Activated naive CD4-positive, alpha-beta T cell (primary cell): Measurements from ENCODE around the gene SMAD5.
A peak's percentile ranks its signal among the peaks of the same experiment; 100 is the strongest.

Experiments used
- DNase-seq, 4 experiments: peaks; one replicate each; lab custom pipeline; 2025; lab: John Stamatoyannopoulos, UW

The SMAD5 gene

GRCh38 chr5:136115183-136115865, 17.3 kb upstream of the SMAD5 start:
- no peak for DNase-seq

- no peak for DNase-seq
Observed at GRCh38 chr5:136120529-136120928, 12.1 kb upstream of the SMAD5 start.

- no peak for DNase-seq
Observed at GRCh38 chr5:136123236-136123768, 9.3 kb upstream of the SMAD5 start.

DNA sequence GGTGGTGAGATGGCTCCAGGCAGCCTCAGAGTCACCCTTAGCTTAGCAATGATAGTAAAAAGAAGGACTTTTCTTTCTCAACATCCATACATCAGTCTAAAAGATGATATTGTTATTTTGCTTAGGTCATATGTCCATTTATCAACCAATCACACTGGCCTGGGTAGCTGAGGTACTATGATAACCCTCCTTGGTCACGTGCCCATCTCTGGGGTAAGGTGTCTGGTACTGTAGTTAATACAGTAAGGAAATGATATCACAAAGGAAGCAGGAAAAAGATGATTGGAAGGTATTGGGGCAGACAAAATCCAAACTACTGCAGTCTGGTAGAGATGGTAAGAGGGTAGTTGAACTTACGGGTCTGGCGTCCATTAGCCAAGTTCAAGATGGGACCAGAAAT, 5.1 kb upstream of the SMAD5 start:
- DNase-seq, result no peak

GRCh38 chr5:136128481-136128880, 4.2 kb upstream of the SMAD5 start:
- DNase-seq, result no peak

- DNase-seq, result no peak
Observed at GRCh38 chr5:136129445-136129844, 3.2 kb upstream of the SMAD5 start.

- no peak for DNase-seq
Observed at GRCh38 chr5:136130581-136130980, 2.1 kb upstream of the SMAD5 start.

- DNase-seq, result no peak
Observed at GRCh38 chr5:136132087-136132486, 558 bp upstream of the SMAD5 start.

- DNase-seq, result peak in 1 of 4 experiments; percentile 0
Observed at GRCh38 chr5:136133222-136133921, 727 bp downstream of the SMAD5 start.

- DNase-seq, result no peak
Observed at GRCh38 chr5:136133922-136134379, 1.3 kb downstream of the SMAD5 start.

DNA sequence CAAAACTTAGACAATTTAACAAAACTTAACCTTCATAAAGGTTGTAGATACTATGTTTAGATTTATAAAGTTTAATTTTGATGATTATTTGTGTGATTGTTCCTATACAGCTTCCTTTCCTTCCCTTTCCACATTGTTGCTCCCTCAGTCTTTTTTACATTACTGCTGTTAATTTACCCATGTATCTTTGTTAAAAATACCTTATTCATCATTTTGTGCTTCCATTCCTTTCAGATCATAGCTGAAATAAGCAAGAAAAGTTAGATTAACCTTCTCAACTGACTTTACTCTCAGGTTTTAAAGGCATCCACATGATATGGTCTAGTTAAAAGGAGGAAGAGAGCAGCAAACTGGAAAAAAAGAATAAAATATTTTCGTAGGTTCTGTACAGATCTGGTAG, 2.0 kb downstream of the SMAD5 start:
- DNase-seq, result no peak

- DNase-seq, result no peak
Observed at GRCh38 chr5:136135536-136135935, 2.9 kb downstream of the SMAD5 start.

GRCh38 chr5:136137497-136138220, 5.0 kb downstream of the SMAD5 start:
- DNase-seq, result no peak

DNA sequence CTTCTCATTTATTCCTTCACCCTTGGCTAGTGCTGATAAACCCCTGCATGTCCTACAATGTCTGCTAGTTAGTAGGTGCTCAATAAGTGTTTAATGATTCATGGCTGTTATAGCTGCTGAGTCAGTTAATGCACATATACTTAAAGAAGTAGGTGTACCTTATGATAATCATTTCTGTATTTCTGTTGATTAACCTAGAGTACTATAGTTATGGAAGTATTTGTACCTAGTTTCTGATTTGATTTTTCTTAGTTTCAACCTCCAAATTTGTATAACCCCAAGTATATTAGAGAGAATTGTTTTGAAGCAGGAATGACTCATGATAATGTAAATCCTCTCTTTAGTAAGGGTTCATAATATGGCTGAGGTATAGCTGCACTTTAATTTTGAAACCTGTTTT, 8.9 kb downstream of the SMAD5 start:
- no peak for DNase-seq

- no peak for DNase-seq
Observed at GRCh38 chr5:136143312-136143711, 10.7 kb downstream of the SMAD5 start.

DNA sequence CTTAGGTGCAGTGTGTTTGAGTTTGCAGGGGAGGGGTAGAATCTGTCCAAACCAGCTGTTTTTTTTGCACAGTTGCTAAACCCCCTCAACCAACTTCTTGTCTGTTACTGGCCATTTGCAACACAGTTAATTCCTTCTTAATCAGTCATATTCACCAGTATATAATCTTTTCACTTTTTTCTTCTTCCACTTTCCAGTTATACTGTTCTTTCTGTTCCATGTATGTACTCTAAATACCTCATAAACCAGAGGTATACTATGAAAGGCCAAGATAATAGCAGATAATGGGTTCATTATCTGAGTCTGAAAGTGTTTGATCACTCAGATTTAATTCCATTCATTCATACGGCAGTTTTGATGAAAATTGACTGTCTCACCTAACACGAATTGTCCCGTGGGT, 11.1 kb downstream of the SMAD5 start:
- no peak for DNase-seq

- no peak for DNase-seq
Observed at GRCh38 chr5:136145030-136145429, 12.4 kb downstream of the SMAD5 start.

DNA sequence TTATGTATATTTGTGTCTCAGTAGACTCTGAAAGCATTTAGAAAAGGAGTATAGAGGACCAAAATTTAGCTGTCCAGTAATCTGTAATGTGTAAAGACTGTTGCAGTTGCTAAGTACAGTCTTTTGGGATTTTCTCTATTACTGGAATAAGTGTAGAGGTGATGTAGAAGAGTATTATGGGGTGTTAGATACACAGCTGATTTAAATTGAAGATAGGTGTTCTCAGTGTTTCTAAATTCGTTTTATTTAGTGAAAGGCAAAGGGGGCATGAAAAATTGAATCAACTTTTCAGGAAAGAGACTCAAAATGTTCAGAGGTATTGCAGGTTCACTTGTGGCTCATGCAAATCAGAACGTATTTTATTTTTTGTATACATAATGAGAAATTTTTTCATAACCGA, 13.6 kb downstream of the SMAD5 start:
- no peak for DNase-seq

DNA sequence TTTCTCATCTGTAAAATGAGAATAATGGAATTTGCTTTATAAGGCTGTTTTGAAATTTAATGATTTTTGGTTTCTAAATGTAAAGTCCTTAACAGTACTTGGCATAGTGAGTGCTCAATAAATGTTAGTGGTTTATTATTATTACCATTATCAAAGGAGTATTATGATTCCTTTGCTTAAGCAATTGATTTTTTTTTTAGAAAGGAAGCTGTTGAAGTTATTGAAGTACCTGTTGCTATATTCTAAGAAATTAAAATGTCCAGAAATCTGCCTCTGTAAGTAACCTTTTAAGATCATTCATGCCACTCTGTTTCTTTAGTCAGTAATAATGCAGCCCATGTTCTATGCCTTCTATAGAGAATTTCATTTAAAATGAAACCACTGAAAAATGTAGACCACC, 15.0 kb downstream of the SMAD5 start:
- no peak for DNase-seq

DNA sequence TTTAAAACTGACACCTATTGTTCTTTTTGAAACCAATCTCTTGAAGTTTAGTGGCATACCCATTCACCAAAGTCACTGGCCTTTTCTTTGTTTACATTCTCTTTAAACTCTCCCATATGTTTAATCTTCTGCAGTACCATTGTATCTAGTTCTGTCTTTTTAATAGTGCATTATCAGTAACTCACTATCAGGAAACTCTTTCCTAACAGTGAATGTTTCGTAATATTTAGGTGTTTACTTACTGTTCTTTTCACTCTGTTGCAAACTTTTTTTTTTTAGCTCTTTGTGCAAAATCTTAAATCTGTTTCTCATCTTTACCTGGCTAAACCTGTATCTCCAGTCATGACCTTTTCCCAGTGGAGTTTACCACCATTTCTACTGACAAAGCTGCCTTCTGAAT, 17.2 kb downstream of the SMAD5 start:
- DNase-seq, result no peak

DNA sequence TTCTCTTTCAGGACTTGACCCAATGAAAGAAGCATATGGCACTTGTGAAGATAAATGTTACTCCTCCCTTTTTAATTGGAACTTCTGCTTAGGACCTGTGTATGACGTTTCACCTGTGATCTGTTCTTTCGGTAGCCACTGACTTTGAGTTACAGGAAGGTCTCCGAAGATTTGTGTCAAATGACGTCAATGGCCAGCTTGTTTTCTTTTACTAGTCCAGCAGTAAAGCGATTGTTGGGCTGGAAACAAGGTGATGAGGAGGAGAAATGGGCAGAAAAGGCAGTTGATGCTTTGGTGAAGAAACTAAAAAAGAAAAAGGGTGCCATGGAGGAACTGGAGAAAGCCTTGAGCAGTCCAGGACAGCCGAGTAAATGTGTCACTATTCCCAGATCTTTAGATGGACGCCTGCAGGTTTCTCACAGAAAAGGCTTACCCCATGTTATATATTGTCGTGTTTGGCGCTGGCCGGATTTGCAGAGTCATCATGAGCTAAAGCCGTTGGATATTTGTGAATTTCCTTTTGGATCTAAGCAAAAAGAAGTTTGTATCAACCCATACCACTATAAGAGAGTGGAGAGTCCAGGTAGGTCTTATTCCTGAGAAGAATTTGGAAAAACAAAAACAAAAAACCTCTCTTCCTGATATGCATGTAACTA, 21.1 kb downstream of the SMAD5 start:
- DNase-seq, result no peak

DNA sequence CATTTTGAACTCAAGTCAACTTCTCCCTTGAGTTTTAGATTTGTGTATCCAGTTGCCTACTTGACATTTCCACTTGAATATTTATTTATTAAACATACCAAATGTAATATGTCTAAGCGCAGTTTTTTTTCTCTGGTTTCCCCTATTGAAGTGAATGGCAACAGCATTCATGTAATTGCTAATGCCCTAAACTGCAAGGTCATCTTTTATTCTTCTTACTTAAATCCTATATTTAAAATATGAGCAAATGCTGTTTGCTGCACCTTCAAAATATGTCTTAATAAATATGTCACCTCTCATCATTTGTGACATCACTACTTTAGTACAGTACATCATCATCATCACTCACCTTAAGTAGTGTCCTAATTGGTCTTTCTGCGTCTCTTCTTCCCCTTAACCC, 22.4 kb downstream of the SMAD5 start:
- no peak for DNase-seq
